HG03460 (cell line): ENCODE results near the gene CACNG7.

Experiments used
- ATAC-seq: cut with Tn5 transposase; IDR thresholded peaks from one replicate; pipeline ENCODE4 v1.9.1; 2021; ENCODE audit not compliant: unreplicated experiment

The CACNG7 gene

DNA sequence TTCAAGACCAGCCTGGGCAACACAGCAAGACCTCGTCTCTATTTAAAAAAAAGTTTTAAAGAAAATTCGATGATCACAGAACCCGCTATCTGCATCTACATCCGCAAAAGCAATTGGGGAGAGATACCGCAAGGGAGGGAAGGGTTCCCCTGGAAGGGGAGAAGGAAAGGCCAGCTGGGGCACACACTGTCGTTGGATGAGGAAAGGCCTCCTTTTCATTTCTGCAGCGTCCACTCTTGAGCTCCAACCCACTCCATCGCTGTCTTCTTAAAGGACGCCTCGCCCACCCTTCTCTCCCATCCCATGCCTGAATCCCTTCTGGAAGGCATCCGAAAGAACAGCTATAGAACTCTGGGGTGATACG, 30.3 kb upstream of the CACNG7 start:
- ATAC-seq = no peak

DNA sequence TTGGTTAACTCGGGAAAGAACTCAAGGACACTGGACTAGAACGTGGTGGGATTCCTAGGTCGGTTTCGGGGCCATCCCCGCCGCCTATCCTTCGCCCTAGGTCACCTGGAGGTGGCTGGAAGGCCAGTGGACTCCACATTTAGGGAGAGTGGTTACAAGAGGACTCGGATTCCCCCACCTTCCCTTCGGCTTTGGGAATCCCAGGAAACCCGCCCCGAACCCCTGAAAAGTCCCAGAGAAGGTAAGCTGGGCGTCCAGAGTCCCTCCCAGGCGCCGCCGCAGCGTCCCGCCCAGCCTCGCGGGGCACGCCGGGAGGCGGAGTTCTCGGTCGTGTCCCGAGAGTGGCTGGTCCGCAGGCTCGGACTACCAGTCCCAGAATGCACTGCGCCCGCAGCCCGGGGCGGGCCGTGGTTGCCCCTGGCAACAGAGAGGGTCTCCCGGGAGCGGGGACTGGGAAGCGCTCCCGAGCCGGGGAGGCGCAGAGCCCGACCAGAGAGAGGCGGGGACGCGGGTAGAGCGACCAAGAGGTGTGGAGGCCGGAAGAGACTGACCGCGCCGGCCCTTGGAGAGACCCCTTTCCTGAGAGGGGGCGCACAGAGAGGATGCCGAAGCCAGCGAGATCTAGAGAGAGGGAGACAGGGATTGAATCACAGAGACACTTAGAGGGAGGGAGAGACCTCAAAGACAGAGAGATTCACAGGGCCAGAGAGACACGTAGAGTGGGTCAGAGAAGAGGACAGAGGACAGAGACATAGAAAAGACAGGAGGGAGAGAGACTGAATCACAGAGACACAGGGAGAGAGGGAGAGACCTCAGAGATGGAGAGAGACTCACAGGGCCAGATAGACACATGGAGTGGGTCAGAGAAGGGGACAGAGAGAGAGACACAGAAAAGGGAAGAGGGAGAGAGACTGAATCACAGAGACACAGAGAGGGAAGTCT, 29.7 kb upstream of the CACNG7 start:
- ATAC-seq = peak; percentile 85

DNA sequence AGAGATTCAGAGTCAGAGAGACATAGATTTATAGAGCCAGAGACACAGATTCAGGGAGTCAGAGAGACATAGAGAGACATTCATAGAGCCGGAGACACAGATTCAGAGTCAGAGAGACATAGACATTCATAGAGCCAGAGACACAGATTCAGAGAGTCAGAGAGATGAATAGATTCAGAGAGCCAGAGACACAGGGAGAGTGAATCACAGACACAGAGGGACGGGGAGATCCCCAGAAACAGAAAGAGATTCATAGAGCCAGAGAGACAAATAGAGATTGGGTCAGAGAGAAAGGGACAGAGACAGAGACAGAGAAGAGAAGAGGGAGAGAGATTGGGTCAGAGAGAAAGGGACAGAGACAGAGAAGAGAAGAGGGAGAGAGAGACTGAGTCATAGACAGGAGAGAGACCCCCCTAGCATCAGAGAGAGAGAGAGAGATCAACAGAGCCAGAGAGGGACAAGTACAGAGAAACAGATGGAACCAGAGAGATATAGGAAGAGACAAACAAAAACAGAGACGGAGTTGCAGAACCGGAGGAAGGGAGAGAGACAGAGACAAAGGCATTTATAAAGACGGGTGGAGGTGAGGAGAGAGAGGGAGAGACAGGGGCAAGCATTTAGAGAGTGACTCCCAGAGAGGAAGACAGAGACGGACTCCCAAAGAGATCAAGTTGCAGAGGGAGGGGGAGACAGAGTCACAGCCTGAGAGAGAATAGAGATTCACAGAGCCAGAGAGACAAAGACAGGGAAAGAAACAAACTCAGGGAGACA, 28.2 kb upstream of the CACNG7 start:
- no peak for ATAC-seq

DNA sequence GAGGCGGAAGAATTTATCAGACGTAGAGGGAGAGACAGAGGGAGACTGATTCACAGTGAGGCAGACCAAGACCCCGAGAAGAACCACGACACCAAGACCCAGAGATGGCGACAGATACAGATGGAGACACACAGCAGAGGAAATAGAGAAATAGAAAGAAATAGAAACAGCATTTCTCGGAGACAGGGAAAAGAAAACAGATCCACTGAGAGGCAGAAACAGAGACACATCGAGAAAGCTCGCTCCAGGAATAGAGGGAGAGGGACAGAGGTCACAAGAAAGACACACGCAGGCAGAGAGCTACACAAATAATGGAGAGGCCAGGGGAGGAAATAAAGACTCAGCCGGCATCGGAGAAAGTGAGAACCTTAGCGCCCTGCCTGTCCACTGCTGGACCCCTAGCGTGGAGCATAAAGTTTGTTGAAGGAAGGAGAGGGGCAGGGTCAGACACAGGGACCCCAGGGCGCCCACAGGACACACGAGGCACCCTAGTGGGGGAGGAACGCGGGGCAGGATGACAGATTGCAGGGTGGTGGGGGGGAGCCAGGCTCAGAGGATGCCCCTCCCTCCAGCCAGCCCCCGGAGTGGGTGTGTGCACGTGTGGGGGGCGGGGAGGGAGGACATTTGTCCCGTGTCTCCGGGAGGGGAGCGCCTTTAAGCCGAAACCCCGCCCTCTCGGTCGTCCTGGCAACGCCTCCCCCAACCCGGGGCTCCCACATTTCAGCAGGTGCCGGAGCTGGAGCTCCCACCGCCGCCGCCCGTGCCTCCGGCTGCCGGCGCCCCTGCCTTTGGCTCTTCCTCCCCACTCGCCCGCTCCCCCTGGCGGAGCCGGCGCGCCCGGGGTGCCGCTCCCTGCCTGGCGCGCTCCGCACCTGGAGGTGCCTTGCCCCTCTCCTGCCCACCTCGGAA, 27.3 kb upstream of the CACNG7 start, which contains the start of gene PRKCG:
Gene PRKCG (plus strand): TSS at position 716 of the 909 bp plus-strand sequence. CDS start 298 bp downstream, outside the sequence.
- ATAC-seq = no peak

DNA sequence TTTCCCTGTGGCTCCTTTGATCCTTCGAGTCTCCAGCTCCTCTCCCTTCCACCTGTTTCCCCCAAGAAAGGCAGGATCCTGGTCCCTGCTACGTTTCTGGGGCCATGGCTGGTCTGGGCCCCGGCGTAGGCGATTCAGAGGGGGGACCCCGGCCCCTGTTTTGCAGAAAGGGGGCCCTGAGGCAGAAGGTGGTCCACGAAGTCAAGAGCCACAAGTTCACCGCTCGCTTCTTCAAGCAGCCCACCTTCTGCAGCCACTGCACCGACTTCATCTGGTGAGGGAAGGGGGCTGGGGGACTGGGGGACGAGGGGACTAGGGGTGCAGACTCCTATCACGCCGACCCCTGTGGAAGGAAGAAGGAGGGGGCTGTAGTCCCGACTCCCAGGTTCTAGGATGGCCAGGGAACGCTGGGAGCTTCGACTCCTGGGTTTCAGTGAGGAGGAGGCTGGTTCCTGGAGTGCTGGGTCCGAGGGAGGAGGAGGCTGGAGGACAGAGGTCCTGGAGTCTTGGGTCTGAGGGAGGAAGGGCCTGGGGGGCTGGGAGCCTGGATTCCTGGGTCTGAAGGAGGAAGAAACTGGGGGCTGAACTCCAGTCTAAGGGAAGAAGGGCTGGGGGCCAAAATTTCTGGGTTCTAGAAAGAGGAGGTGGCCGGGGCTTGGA, 26.6 kb upstream of the CACNG7 start:
- ATAC-seq = no peak

DNA sequence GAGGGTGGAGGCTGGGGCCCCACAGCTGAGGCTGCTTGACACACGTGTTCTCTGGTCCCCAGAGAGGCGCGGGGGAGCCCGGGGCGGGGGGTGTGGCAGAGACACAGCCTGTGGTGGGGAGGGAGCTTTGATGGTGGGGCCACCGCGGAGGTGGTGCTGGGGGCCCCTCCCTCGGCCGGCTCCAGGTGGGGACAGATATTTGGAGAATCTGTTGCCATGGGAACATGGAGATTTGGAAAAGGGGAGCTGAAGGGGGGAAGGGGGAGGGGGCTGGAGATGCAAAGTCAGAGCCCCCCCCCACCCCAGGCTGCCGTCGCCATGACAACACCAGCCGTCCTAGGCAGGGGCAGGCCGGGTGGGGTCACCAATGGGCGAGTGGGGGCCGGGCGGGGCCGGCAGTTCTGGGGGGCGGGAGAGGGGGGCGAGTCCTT, 25.8 kb upstream of the CACNG7 start:
- no peak for ATAC-seq

DNA sequence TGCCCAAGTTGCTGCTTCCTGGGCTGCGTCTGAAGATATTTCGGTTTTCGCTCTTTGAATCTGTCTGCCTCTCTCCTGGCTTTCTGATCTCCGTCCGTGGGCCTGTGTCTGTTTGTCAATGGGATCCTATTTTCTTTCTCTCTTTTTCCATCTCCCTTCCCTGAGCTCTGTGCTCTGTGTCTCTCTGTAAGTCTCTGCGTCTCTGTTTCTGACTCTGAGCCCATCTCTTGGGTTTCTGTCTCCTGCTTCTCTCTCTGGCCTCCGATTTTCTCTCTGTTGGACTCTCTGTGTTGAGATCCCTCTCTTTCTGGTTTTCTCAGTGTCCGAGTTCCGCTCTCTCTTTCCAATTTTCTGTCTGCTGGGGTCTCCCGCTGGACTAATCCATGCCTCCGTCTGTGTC, 25.3 kb upstream of the CACNG7 start:
- no peak for ATAC-seq

DNA sequence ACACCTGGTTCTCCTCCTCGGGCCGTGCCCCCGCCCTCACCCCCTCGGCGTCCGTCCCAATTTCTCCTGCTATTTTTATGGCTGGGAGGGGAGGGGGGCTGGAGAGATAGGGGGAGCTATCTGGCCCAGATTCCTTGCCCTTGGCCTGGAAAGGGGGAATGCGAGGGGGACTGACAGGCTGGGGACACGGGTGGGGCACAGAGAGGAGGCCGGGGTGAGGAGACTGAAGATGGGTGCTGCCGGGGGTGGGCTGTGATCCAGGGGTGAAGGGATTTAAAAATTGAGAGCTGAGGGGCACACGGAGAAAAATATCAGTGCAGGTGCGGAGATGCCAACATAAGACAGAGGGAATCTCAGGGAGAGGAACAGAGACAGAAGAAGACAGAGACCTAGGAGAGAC, 24.8 kb upstream of the CACNG7 start:
- ATAC-seq = no peak

DNA sequence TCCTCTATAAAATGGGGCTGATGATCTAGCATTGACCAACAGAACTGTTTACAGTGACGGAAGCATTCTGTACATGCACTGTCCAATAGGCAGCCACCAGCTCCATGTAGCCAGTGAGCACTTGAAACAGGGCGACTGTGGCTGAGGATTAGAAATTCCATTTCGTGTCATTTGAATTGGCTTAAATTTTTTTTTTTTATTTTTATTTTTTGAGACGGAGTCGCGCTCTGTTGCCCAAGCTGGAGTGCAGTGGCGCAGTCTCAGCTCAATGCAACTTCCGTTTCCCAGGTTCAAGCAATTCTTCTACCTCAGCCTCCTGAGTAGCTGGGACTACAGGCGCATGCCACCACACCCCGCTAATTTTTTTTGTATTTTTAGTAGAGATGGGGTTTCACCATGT, 24.0 kb upstream of the CACNG7 start:
- ATAC-seq = no peak

DNA sequence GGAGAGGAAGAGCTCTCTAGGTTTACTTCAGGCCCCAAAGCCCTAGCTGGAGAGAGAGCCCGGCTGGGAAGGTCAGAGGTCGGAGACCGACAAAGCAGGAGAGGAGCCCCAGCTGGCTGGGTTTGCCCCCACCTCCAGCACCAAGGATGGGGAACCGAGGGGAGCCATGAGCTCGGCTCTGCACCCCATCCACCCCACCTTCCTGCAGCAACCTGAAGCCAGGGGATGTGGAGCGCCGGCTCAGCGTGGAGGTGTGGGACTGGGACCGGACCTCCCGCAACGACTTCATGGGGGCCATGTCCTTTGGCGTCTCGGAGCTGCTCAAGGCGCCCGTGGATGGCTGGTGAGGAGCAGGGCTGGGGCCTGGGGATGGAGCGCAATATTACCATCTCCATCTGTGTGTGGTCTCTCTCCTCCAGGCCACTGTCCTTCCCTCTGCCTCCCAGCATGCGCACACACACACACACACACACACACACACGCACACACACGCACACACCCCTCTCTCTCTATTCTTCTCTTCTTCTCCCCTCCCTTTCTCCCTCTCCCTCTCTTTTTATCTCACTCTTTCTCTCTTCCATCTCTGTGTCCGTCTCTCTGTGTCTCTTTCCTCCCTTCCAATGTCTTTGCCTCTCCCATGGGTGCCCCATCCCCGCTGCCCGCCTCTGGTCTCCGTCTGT, 16.6 kb upstream of the CACNG7 start:
- no peak for ATAC-seq

DNA sequence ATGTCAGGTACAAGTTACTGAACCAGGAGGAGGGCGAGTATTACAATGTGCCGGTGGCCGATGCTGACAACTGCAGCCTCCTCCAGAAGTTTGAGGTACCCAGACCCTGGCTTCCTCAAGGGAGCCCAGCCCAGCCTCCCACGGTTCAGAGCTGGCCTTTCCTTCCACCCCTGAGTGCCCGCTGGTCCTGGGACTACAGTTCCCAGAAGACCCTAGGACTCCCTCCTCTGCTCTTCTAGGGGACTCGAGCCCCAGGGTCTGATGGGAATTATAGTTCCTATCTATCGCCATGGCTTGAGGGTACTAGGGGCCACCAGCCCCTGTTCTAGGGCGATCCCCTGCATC, 16.1 kb upstream of the CACNG7 start:
- ATAC-seq = no peak

DNA sequence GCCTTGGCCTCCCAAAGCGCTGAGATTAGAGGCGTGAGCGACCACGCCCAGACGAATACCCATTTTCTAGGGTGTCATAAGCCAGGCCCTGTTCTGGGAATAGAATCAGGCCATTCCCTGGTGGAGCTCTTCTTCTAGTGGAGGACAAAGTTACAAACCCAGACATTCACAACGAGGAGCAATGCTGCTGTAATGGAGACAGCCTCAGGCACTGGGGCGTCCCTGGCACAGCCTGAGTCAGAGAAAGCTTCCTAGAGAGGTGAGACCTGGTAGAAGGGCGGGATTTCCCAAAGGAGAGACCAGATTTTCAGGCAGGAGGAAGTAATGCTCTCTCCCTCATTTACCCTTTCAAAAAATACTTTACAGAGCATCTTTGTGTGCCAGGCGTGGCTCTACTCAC, 14.4 kb upstream of the CACNG7 start:
- ATAC-seq = no peak

DNA sequence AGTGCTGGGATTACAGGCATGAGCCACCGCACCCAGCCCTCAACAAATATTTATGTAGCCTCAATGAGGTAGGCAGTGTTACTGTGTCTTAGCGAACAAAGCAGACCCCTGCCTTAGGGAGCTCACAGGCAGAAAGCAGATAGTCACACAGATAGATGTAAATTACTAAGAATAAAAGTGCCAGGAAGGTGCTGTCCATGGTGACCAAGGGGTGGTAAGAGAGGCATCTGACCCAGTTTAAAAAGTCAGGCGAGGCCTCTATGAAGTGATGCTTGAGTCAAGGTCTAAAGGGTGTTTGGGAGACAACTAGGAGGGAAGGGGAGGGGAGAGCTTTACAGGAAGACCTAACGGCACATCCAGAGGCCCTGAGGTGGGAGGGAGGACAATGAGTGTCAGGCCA, 12.4 kb upstream of the CACNG7 start:
- ATAC-seq = no peak

DNA sequence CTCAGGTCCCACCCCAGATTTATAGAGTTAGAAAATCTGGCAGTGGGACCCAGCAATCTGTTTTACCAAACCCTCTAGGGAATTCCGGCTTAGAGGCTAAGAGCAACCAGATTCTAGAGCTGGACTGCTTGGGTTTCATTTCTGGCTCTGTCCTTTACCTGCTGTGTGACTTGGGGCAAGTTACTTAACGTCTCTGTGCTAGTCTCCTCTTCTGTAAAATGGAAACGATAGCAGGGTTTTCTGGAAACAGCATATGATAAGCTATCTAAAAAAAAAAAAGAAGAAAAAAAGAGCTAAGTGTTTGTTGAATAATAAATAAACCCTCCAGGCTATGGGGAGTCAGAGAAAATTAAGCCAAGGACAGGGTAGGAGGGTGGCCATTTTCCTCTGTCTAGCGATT, 11.6 kb upstream of the CACNG7 start:
- no peak for ATAC-seq

DNA sequence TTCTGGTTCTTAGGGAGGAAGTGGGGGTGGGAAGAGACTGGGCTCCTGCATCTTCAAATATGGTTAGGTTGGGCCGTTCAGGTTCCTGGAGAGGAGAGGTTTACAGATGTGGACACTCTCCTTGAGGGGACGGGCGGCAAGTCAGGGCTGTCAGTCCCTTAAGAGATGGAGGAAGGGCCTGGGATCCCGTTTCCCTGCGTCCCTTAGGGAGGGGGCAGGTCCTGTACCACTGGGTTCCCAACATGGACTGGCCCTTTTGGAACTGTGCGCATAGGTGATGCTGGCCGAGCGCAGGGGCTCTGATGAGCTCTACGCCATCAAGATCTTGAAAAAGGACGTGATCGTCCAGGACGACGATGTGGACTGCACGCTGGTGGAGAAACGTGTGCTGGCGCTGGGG, 10.9 kb upstream of the CACNG7 start:
- no peak for ATAC-seq

DNA sequence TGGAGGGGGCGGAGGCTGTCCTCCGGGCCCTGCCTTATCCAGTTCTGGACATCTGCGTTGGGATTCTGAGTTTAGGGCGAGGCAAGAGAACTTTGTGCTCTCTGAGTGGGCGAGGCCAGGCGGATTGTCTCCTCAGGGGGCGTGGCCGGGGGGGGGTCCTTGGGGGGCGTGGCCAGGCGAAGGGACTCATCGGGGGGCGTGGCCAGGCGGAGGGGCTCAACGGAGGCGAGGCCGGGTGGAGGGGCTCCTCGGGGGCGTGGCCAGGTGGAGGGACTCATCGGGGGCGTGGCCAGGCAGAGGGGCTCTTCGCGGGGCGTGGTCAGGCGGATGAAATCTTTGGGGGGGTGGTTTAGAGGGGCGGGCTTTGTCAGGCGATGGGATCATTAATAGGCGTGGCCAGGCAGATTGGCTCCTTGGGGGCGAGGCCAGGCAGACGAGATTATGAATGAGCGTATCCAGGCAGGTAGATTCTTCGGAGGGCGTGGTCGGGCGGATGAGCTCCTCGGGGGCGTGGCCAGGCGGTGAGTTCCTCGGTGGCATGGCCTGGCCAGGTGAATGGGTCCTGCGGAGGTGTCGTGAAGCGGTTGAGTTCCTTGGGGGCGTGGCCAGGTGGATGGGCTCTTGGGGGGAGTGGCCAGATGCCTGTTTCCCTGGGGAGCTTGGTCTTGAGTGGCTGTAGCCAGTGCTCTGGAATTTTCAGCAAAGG, 10.3 kb upstream of the CACNG7 start:
- no peak for ATAC-seq

DNA sequence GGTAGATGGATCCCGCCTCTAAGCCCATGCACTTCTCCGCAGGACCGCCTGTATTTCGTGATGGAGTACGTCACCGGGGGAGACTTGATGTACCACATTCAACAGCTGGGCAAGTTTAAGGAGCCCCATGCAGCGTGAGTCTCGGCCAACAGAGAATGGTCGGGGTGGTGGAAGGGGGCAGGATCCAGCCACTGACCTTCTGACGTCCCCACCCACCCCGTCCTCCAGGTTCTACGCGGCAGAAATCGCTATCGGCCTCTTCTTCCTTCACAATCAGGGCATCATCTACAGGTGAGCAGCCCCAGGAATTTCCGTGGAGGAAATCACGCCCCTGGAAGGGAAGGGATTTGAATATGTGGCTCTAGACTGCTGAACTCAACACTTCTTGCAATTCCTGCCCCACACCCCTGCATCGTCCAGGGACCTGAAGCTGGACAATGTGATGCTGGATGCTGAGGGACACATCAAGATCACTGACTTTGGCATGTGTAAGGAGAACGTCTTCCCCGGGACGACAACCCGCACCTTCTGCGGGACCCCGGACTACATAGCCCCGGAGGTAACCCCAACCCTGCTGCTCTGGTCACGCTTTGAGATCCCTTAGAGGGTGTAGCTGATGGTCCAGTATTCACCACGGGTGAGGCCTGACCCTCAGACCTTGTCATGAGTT, 8.8 kb upstream of the CACNG7 start:
- ATAC-seq = no peak

DNA sequence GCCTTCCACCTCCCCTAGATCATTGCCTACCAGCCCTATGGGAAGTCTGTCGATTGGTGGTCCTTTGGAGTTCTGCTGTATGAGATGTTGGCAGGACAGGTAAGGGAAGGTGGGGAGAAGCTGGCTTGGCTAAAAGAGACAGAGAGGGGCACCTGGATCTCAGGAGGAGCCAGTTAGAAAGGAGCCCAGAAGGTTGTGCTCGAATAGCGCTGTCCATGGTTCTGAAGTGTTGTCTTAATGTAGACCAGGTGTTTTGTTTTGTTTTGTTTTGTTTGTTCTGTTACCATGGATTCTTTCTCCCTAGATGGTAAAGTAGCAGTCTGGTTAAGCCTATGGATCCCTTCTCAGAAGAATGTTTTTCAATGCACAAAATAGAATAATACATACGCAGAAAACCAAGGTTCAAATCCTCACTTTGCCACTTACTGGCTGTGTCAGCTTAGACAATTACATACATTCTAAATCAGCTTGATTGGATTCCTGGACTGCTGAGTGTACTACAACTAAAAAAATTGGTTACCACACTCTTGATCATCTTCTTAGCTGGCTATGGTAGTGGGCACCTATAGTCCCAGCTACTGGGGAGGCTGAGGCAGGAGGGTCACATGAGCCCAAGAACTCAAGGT, 5.9 kb upstream of the CACNG7 start:
- ATAC-seq = no peak

DNA sequence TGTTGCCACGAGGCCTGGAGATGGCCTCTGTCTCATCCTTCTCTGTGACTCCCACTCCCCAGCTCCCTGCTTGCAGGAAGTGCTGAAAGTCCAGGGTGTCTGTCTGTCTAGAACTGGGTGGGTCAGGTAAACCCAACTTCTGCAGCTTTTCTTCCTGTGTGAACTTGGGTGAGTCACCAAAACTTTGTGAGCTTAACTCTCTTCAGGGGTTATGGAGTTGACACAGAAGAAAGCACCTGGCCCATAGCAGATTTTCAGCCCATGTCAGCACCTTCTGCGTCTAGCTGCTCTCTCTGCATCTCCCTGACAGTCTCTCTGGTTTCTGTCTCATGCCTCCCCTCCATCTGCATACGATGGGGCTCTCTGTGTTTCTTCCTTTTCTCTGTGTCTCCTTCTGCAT, 4.2 kb upstream of the CACNG7 start:
- no peak for ATAC-seq
